ENCODE measurements around the gene SPTBN5. TPM values are rescaled to one million over a fixed set of nuclear protein-coding genes. Genes with fewer than 3 reads are reported as not detected.

SPTBN5 gene
- total RNA-seq, 4 donors from 2014 or later = 0.17 to 1.2 (median 0.68) TPM

DNA sequence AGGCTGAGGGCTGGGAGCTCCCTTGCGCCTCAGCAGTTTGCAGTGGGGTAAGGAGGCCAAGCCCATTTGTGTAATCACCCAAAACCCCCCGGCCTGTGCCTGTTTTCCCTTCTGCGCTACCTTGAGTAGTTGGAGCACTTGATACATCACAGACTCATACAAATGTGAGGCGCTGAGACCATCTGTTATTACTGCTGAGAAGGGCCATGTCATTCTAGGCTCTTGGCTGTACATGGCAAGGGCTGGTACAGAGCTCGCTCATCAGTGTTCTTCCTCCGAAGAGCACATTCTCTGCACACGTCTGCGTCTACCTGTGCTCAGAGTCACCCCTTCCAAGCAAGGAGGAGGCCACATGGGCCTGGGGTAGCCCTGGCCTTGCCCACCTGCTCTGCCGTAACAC lies 45.9 kb downstream of the SPTBN5 start:
- TF ChIP-seq EP300 (IDR thresholded peaks at IDR 0.05) = no peak
- no peak for TF ChIP-seq POLR2A (IDR thresholded peaks at IDR 0.05; ENCODE audit: low read depth)
- TF ChIP-seq, protein P1, sequence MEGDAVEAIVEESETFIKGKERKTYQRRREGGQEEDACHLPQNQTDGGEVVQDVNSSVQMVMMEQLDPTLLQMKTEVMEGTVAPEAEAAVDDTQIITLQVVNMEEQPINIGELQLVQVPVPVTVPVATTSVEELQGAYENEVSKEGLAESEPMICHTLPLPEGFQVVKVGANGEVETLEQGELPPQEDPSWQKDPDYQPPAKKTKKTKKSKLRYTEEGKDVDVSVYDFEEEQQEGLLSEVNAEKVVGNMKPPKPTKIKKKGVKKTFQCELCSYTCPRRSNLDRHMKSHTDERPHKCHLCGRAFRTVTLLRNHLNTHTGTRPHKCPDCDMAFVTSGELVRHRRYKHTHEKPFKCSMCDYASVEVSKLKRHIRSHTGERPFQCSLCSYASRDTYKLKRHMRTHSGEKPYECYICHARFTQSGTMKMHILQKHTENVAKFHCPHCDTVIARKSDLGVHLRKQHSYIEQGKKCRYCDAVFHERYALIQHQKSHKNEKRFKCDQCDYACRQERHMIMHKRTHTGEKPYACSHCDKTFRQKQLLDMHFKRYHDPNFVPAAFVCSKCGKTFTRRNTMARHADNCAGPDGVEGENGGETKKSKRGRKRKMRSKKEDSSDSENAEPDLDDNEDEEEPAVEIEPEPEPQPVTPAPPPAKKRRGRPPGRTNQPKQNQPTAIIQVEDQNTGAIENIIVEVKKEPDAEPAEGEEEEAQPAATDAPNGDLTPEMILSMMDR (IDR thresholded peaks at IDR 0.05) = no peak
- TF ChIP-seq POLR2AphosphoS5 (IDR thresholded peaks at IDR 0.05) = no peak
- H3K36me3 ChIP-seq = peaks cover 40 to 59% (median 57%) of the 10 kb centered on the region in 4 donors
- no peak overlapping the region for H3K4me3 ChIP-seq
- H3K27ac ChIP-seq (replicated peaks in 1 of 4) = no peak overlapping the region
- no peak for DNase-seq (ENCODE audit: extremely low spot score)
- peaks cover 0 to 19% (median 5%) of the 10 kb centered on the region in 4 donors for H3K27me3 ChIP-seq
- H3K4me1 ChIP-seq = no peaks in the 10 kb centered on the region
- H3K9me3 ChIP-seq = no peaks in the 10 kb centered on the region
- intact Hi-C loops (cut with DNase I) = no loop called here
- 87% methylated on average over 6 of the region's 9 CpGs for WGBS

DNA sequence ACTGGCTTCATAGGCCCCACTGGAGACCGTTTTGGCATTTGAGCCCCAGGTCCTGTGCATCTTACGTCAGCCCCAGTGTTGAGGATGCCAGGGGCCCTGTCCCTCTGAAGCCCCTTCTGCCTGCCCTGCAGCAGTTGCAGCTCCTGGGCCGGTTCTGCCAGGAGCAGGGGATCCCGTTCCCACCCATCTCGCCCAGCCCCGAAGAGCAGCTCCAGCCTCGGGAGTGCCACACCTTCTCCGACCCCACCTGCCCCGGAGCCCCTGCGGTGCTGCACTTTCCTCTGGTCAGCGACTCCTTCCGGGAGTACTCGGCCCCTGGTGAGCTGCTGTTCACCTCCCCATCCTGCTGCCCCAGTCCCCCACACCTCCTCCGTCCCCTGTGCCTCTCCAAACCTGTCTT lies 46.6 kb downstream of the SPTBN5 start:
- Histone ChIP-seq H3K4me3 (no peak overlapping the region), H3K27ac (replicated peaks in 1 of 4) (no peak overlapping the region), H3K4me1 (no peaks in the 10 kb centered on the region), H3K27me3 (peaks cover 0 to 11% (median 1%) of the 10 kb centered on the region in 4 donors), H3K9me3 (no peaks in the 10 kb centered on the region), H3K36me3 (peaks cover 43 to 66% (median 63%) of the 10 kb centered on the region in 4 donors)
- no peak for TF ChIP-seq POLR2A (IDR thresholded peaks at IDR 0.05; ENCODE audit: low read depth)
- TF ChIP-seq POLR2AphosphoS5 (IDR thresholded peaks at IDR 0.05) = no peak
- TF ChIP-seq EP300 (IDR thresholded peaks at IDR 0.05) = no peak
- TF ChIP-seq, protein P1 (IDR thresholded peaks at IDR 0.05) = no peak
- intact Hi-C loops (cut with DNase I) = no loop called here
- DNase-seq (ENCODE audit: extremely low spot score) = no peak
- WGBS = 88% methylated on average over 13 of the region's 14 CpGs

DNA sequence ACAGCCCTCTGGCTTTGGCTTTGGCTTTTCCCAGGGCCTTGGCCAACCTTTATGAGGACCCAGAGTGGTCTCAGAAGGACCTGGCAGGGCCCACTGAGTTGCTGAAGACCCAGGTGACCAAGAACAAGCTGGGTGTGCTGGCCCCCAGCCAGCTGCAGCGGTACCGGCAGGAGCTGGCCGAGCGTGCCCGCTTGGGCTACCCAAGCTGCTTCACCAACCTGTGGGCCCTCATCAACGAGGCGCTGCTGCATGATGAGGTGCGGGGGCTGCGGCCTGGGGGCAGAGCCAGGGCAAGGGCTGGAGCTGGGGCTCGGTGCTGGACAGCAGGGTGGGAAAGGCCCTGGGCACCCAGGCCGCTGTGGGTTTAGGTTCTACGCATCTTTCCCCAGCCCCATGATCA lies 49.0 kb downstream of the SPTBN5 start:
- no peak for TF ChIP-seq EP300 (IDR thresholded peaks at IDR 0.05)
- TF ChIP-seq, protein P1 (IDR thresholded peaks at IDR 0.05) = no peak
- no peak for TF ChIP-seq POLR2AphosphoS5 (IDR thresholded peaks at IDR 0.05)
- no peak for TF ChIP-seq POLR2A (IDR thresholded peaks at IDR 0.05; ENCODE audit: low read depth)
- Histone ChIP-seq H3K4me1 (no peaks in the 10 kb centered on the region), H3K9me3 (no peaks in the 10 kb centered on the region), H3K4me3 (no peak overlapping the region), H3K27ac (replicated peaks in 1 of 4) (no peak overlapping the region), H3K27me3 (no peaks in the 10 kb centered on the region), H3K36me3 (peaks cover 43 to 90% (median 84%) of the 10 kb centered on the region in 4 donors)
- 87% methylated on average over 3 of the region's 12 CpGs for WGBS
- no peak for DNase-seq (ENCODE audit: extremely low spot score)
- intact Hi-C loops (cut with DNase I) = no loop called here

GRCh38 chr15:41843571-41843970 lies 50.3 kb downstream of the SPTBN5 start:
- no peaks in the 10 kb centered on the region for H3K27me3 ChIP-seq

More at GRCh38 chr15:41843571-41843970, 50.3 kb downstream of the SPTBN5 start:
- Histone ChIP-seq H3K4me3 (no peak overlapping the region), H3K27ac (replicated peaks in 1 of 4) (no peak overlapping the region), H3K9me3 (no peaks in the 10 kb centered on the region), H3K36me3 (peaks cover 43 to 88% (median 82%) of the 10 kb centered on the region in 4 donors), H3K4me1 (no peaks in the 10 kb centered on the region)
- no peak for DNase-seq (ENCODE audit: extremely low spot score)
- TF ChIP-seq, protein P1 (IDR thresholded peaks at IDR 0.05) = no peak
- TF ChIP-seq EP300 (IDR thresholded peaks at IDR 0.05) (no peak), POLR2A (IDR thresholded peaks at IDR 0.05; ENCODE audit: low read depth) (no peak), POLR2AphosphoS5 (IDR thresholded peaks at IDR 0.05) (no peak)
- intact Hi-C loops (cut with DNase I) = no loop called here
- 100% methylated on average over 1 of the region's 10 CpGs for WGBS

Data from esophagus muscularis mucosa (tissue), 4 donors.